Sciatic nerve (tissue), 2 donors: ENCODE results near the gene CMYA5. TPM values are rescaled to one million over a fixed set of nuclear protein-coding genes. Genes with fewer than 3 reads are reported as not detected.
"Not testable (repeated sequence)": the region's sequence is repeated elsewhere in the genome, so short reads cannot be mapped to it uniquely, and the experiment has no call there.

Experiments
- ATAC-seq: fragments of 200-7000 bp; cut with Tn5 transposase; one replicate; pipeline ENCODE4 v1.9.1; 2020; ENCODE audit warnings: mild to moderate bottlenecking, moderate library complexity
- DNase-seq: peaks from one replicate; pipeline ENCODE4 v3.0.0-alpha.2; 2020; ENCODE audit warnings: low spot score
- intact Hi-C: fragments of 100-400 bp; cut with DNase I; formaldehyde crosslinking; loops from one replicate; pipeline ENCODE4 v1.14.2; 2022
- total RNA-seq: library from RNA; stranded (reverse); fragmentation: NEBNext Ultra II Directional; extraction: Animal tissue kit (Norgen Biotek cat#: 25700); gene quantifications from one replicate; pipeline ENCODE4 v1.2.1, GENCODE V29; 2021
- donor health status: DM: no; HTN: no; CAD: no.
- donor health status: DM: no; HTN: no; CAD: no.

The CMYA5 gene
- total RNA-seq = 8.4 TPM

- DNase-seq (peak; percentile 63), ATAC-seq (peak; percentile 82)
- intact Hi-C loops = no loop called here
Observed at GRCh38 chr5:79689541-79690466, at the start of gene CMYA5. Gene CMYA5, plus strand, starts transcription at chr5:79689836. Its CDS starts 72 bp downstream, at chr5:79689908.

- ATAC-seq (no peak), DNase-seq (no peak)
- intact Hi-C loops = no loop called here
Observed at GRCh38 chr5:79640571-79641055, 49.0 kb upstream of the CMYA5 start.

GRCh38 chr5:79641414-79641813 lies 48.2 kb upstream of the CMYA5 start:
- no peak for DNase-seq
- ATAC-seq = no peak
- intact Hi-C loops = no loop called here

GRCh38 chr5:79642210-79642609 lies 47.4 kb upstream of the CMYA5 start:
- ATAC-seq (no peak), DNase-seq (no peak)
- intact Hi-C loops = no loop called here

GRCh38 chr5:79653843-79654242 lies 35.8 kb upstream of the CMYA5 start:
- DNase-seq (no peak), ATAC-seq (no peak)
- intact Hi-C loops = no loop called here

- DNase-seq (no peak), ATAC-seq (no peak)
- intact Hi-C loops = no loop called here
Observed at GRCh38 chr5:79663212-79663611, 26.4 kb upstream of the CMYA5 start.

- intact Hi-C loops = no loop called here
- DNase-seq (no peak), ATAC-seq (no peak)
Observed at GRCh38 chr5:79666758-79667157, 22.9 kb upstream of the CMYA5 start.

GRCh38 chr5:79672392-79672791 lies 17.2 kb upstream of the CMYA5 start:
- ATAC-seq (no peak), DNase-seq (no peak)
- intact Hi-C loops = no loop called here

GRCh38 chr5:79676354-79676753 lies 13.3 kb upstream of the CMYA5 start:
- intact Hi-C loops, ATAC-seq, DNase-seq: not testable (repeated sequence)

- intact Hi-C loops, DNase-seq, ATAC-seq: not testable (repeated sequence)
Observed at GRCh38 chr5:79682102-79682501, 7.5 kb upstream of the CMYA5 start.

- ATAC-seq (no peak), DNase-seq (no peak)
- intact Hi-C loops = no loop called here
Observed at GRCh38 chr5:79684782-79685181, 4.9 kb upstream of the CMYA5 start.

GRCh38 chr5:79685627-79686026 lies 4.0 kb upstream of the CMYA5 start:
- ATAC-seq = no peak
- no peak for DNase-seq
- intact Hi-C loops = no loop called here

- intact Hi-C loops = no loop called here
- DNase-seq (no peak), ATAC-seq (no peak)
Observed at GRCh38 chr5:79686799-79687198, 2.8 kb upstream of the CMYA5 start.

- intact Hi-C loops = no loop called here
- ATAC-seq (no peak), DNase-seq (no peak)
Observed at GRCh38 chr5:79687889-79688288, 1.7 kb upstream of the CMYA5 start.

GRCh38 chr5:79691007-79691406 lies 1.4 kb downstream of the CMYA5 start:
- DNase-seq = no peak

GRCh38 chr5:79692596-79692995 lies 3.0 kb downstream of the CMYA5 start:
- intact Hi-C loops = no loop called here
- ATAC-seq (no peak), DNase-seq (no peak)

More at GRCh38 chr5:79691007-79691406, 1.4 kb downstream of the CMYA5 start:
- ATAC-seq = peak; percentile 9
- intact Hi-C loops = no loop called here

- intact Hi-C loops = no loop called here
- DNase-seq (no peak), ATAC-seq (no peak)
Observed at GRCh38 chr5:79694183-79694582, 4.5 kb downstream of the CMYA5 start.

GRCh38 chr5:79694652-79695051 lies 5.0 kb downstream of the CMYA5 start:
- no peak for DNase-seq
- intact Hi-C loops = no loop called here
- no peak for ATAC-seq

- DNase-seq (no peak), ATAC-seq (no peak)
- intact Hi-C loops = no loop called here
Observed at GRCh38 chr5:79695526-79695925, 5.9 kb downstream of the CMYA5 start.
